HPDE6-E6E7 (cell line): ENCODE data around the gene C2orf72.

ENCODE experiments used
- DNase-seq: peaks from one replicate; pipeline ENCODE4 v3.0.0; 2011; ENCODE audit warnings: missing footprints; ENCODE audit errors: extremely low spot score

C2orf72 gene

GRCh38 chr2:231069379-231070054, 32.2 kb downstream of the C2orf72 start:
- no peak for DNase-seq

- DNase-seq = no peak
Measured at GRCh38 chr2:231084565-231084964, 47.2 kb downstream of the C2orf72 start.

- no peak for DNase-seq
Measured at GRCh38 chr2:231088754-231089153, 51.4 kb downstream of the C2orf72 start.

- DNase-seq = no peak
Measured at GRCh38 chr2:231093933-231094332, 56.6 kb downstream of the C2orf72 start.

GRCh38 chr2:231094736-231095346, 57.5 kb downstream of the C2orf72 start:
- no peak for DNase-seq
